WTC11 (cell line): ENCODE results near the gene MCF2L. TPM values are rescaled to one million over a fixed set of nuclear protein-coding genes. Genes with fewer than 3 reads are reported as not detected.

Source experiments
- ATAC-seq: fragments of 200-7000 bp; cut with Tn5 transposase; 2 replicates; pipeline ENCODE4 v1.10.0; 2021; ENCODE audit warnings: mild to moderate bottlenecking, moderate library complexity
- CTCF ChIA-PET: fragments of 300-600 bp; sonication (Branson Sonifier 250); formaldehyde crosslinking; loops from one replicate; lab custom pipeline; 2021; ENCODE audit warnings: antibody characterized with exemption; lab: Charles Lee
- POLR2A ChIA-PET: fragments of 350-600 bp; sonication (Branson Sonifier 250); formaldehyde crosslinking; loops from one replicate; lab custom pipeline; 2021; ENCODE audit warnings: antibody characterized with exemption; lab: Charles Lee
- DNase-seq: peaks from one replicate; pipeline ENCODE4 v3.0.0; 2021; ENCODE audit warnings: low spot score
- H3K27ac Mint-ChIP-seq: 2 replicates; pipeline ENCODE4 v1.8.0; 2021; ENCODE audit warnings: mixed read lengths
- H3K27me3 Mint-ChIP-seq: 2 replicates; pipeline ENCODE4 v1.8.0; 2021; ENCODE audit warnings: low read depth, mild to moderate bottlenecking, moderate library complexity, mixed read lengths
- H3K36me3 Mint-ChIP-seq: 2 replicates; pipeline ENCODE4 v1.8.0; 2021; ENCODE audit warnings: mixed read lengths
- H3K4me1 Mint-ChIP-seq: 2 replicates; pipeline ENCODE4 v1.8.0; 2022; ENCODE audit warnings: mixed read lengths
- H3K4me3 Mint-ChIP-seq: 2 replicates; pipeline ENCODE4 v1.8.0; 2021; ENCODE audit warnings: mild to moderate bottlenecking, moderate library complexity, mixed read lengths
- H3K9me3 Mint-ChIP-seq: 2 replicates; pipeline ENCODE4 v1.8.0; 2021; ENCODE audit warnings: mixed read lengths
- ATF3 ChIP-seq: sonication (generic); formaldehyde crosslinking; conservative IDR thresholded peaks from 2 replicates; pipeline ENCODE4 v1.8.1; 2022; ENCODE audit warnings: mild to moderate bottlenecking, missing genetic modification reagents
- CREB1 ChIP-seq: sonication (generic); formaldehyde crosslinking; IDR thresholded peaks from 2 replicates; pipeline ENCODE4 v1.8.0; 2023; ENCODE audit warnings: mild to moderate bottlenecking, missing genetic modification reagents
- CREM ChIP-seq: sonication (generic); formaldehyde crosslinking; IDR thresholded peaks from 2 replicates; pipeline ENCODE4 v1.8.1; 2022; ENCODE audit warnings: mild to moderate bottlenecking, missing genetic modification reagents, moderate library complexity
- CTCF ChIP-seq: fragments of 200-600 bp; IDR thresholded peaks from 2 replicates; pipeline ENCODE4 v1.8.0; 2022; ENCODE audit warnings: antibody characterized with exemption
- EMX1 ChIP-seq: fragments of 250-450 bp; sonication (Bioruptor Pico); IDR thresholded peaks from 2 replicates; pipeline ENCODE4 v1.8.0; 2021; ENCODE audit warnings: mild to moderate bottlenecking
- FOXP1 ChIP-seq: sonication (generic); formaldehyde crosslinking; IDR thresholded peaks from 2 replicates; pipeline ENCODE4 v1.8.0; 2022; ENCODE audit warnings: missing genetic modification reagents, mild to moderate bottlenecking, moderate library complexity, borderline replicate concordance
- HMGXB4 ChIP-seq: sonication (generic); formaldehyde crosslinking; IDR thresholded peaks from 2 replicates; pipeline ENCODE4 v1.8.1; 2023; ENCODE audit warnings: mild to moderate bottlenecking, moderate library complexity, missing genetic modification reagents
- IRF2 ChIP-seq: sonication (generic); formaldehyde crosslinking; IDR thresholded peaks from 2 replicates; pipeline ENCODE4 v1.8.0; 2022; ENCODE audit warnings: low read depth, missing genetic modification reagents, borderline replicate concordance
- JAZF1 ChIP-seq: fragments of 250-450 bp; sonication (Bioruptor Pico); IDR thresholded peaks from 2 replicates; pipeline ENCODE4 v1.9.0; 2021; ENCODE audit warnings: moderate library complexity, mild to moderate bottlenecking, inconsistent platforms
- RORB ChIP-seq: fragments of 250-450 bp; sonication (Bioruptor Pico); IDR thresholded peaks from 2 replicates; pipeline ENCODE4 v1.9.0; 2021; ENCODE audit warnings: mild to moderate bottlenecking
- SMAD3 ChIP-seq: sonication (generic); formaldehyde crosslinking; IDR thresholded peaks from 2 replicates; pipeline ENCODE4 v1.8.0; 2022; ENCODE audit warnings: missing genetic modification reagents, mild to moderate bottlenecking, borderline replicate concordance
- ZBTB43 ChIP-seq: sonication (generic); formaldehyde crosslinking; IDR thresholded peaks from 2 replicates; pipeline ENCODE4 v1.8.1; 2023; ENCODE audit warnings: mild to moderate bottlenecking, missing genetic modification reagents
- ZNF219 ChIP-seq: sonication (generic); formaldehyde crosslinking; IDR thresholded peaks from 2 replicates; pipeline ENCODE4 v1.8.0; 2023; ENCODE audit warnings: missing genetic modification reagents, mild to moderate bottlenecking, borderline replicate concordance
- ZNF532 ChIP-seq: fragments of 250-450 bp; sonication (Bioruptor Pico); IDR thresholded peaks from 2 replicates; pipeline ENCODE4 v1.9.0; 2021; ENCODE audit warnings: mild to moderate bottlenecking, borderline replicate concordance
- total RNA-seq: library from RNA; stranded (reverse); gene quantifications from 3 replicates; pipeline ENCODE4 v1.2.3, GENCODE V29; 2021

MCF2L gene
- total RNA-seq, 1 experiment from 2014 or later, result 34.8 TPM

- Mint-ChIP-seq H3K36me3 (peaks cover 17% of the 10 kb centered on the region), H3K4me3 (no peak overlapping the region), H3K27me3 (no peaks in the 10 kb centered on the region), H3K4me1 (no peaks in the 10 kb centered on the region), H3K9me3 (peaks cover 10% of the 10 kb centered on the region), H3K27ac (no peak overlapping the region)
- TF ChIP-seq CTCF (peak; percentile 38; the same call in 1 of the 2 replicates), HMGXB4 (CRISPR knock-in tag) (no peak)
- ATAC-seq (peak; percentile 93), DNase-seq (peak; percentile 66)
- POLR2A ChIA-PET, result no interaction called here
- CTCF ChIA-PET, result interaction anchor here (0.6 to 2.4 kb wide), 13 partner anchors 13 to 567 kb away, joined by 3 to 10 read pairs (median 3); no protein-coding TSS in a partner anchor
Measured at GRCh38 chr13:113034451-113035212, 65.6 kb downstream of the MCF2L start.

- Mint-ChIP-seq H3K36me3 (peaks cover 17% of the 10 kb centered on the region), H3K4me1 (no peaks in the 10 kb centered on the region), H3K9me3 (peaks cover 10% of the 10 kb centered on the region), H3K4me3 (no peak overlapping the region), H3K27ac (no peak overlapping the region), H3K27me3 (no peaks in the 10 kb centered on the region)
- ATAC-seq (peak; percentile 23; the same call in 1 of the 2 replicates), DNase-seq (no peak)
- TF ChIP-seq IRF2 (CRISPR knock-in tag), result no peak
- no peak for TF ChIP-seq ZNF532 (CRISPR knock-in tag)
- no peak for TF ChIP-seq ZBTB43 (CRISPR knock-in tag)
- no peak for TF ChIP-seq RORB (CRISPR knock-in tag)
- TF ChIP-seq CREB1, result no peak
- TF ChIP-seq CREM (CRISPR knock-in tag), result no peak
- TF ChIP-seq ZNF219, result no peak
- no peak for TF ChIP-seq FOXP1 (CRISPR knock-in tag)
- no peak for TF ChIP-seq JAZF1
- TF ChIP-seq EMX1 (CRISPR knock-in tag), result no peak
- no peak for TF ChIP-seq ATF3 (CRISPR knock-in tag)
- no peak for TF ChIP-seq SMAD3 (CRISPR knock-in tag)
- ChIA-PET CTCF (interaction anchor here (0.7 to 2.4 kb wide), 11 partner anchors 13 to 203 kb away, joined by 3 to 10 read pairs (median 4); no protein-coding TSS in a partner anchor), POLR2A (no interaction called here)
Measured at GRCh38 chr13:113035213-113035800, 66.3 kb downstream of the MCF2L start.
